ENCODE results near the gene NR3C2.

DNA sequence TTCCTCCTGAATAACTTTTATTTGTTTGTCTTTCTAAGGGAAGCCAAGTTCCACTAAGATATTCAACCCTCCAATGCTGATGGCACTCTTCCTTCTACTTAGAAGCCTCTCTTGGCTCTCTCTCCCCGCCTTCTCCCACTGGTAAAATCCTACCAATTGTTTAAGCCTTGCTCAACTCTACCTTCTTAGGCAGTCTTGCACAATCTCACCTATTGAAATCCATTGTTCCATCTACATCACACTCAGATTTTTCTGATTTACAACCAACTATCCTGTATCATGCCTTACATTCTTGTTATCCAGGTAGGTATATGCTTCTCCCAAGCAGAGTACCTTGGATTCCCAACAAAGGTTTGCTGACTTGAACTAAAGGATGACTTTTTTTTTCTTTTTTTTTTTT is 69.1 kb downstream of the NR3C2 start:
- no peak for TF ChIP-seq POLR2AphosphoS5 (IDR thresholded peaks at IDR 0.05; ENCODE audit: low read depth, low read length)
- TF ChIP-seq, protein P1, sequence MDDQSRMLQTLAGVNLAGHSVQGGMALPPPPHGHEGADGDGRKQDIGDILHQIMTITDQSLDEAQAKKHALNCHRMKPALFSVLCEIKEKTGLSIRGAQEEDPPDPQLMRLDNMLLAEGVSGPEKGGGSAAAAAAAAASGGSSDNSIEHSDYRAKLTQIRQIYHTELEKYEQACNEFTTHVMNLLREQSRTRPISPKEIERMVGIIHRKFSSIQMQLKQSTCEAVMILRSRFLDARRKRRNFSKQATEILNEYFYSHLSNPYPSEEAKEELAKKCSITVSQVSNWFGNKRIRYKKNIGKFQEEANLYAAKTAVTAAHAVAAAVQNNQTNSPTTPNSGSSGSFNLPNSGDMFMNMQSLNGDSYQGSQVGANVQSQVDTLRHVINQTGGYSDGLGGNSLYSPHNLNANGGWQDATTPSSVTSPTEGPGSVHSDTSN (IDR thresholded peaks at IDR 0.05) = no peak
- TF ChIP-seq, protein P2, sequence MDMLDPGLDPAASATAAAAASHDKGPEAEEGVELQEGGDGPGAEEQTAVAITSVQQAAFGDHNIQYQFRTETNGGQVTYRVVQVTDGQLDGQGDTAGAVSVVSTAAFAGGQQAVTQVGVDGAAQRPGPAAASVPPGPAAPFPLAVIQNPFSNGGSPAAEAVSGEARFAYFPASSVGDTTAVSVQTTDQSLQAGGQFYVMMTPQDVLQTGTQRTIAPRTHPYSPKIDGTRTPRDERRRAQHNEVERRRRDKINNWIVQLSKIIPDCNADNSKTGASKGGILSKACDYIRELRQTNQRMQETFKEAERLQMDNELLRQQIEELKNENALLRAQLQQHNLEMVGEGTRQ (IDR thresholded peaks at IDR 0.05; ENCODE audit: borderline replicate concordance, low read depth, low read length) = no peak
- TF ChIP-seq TCF12 (IDR thresholded peaks at IDR 0.05) = no peak
- TF ChIP-seq ELF1 (IDR thresholded peaks at IDR 0.05) = no peak
- TF ChIP-seq RCOR1 (IDR thresholded peaks at IDR 0.05; ENCODE audit: low read length) = no peak
- TF ChIP-seq, protein P3, sequence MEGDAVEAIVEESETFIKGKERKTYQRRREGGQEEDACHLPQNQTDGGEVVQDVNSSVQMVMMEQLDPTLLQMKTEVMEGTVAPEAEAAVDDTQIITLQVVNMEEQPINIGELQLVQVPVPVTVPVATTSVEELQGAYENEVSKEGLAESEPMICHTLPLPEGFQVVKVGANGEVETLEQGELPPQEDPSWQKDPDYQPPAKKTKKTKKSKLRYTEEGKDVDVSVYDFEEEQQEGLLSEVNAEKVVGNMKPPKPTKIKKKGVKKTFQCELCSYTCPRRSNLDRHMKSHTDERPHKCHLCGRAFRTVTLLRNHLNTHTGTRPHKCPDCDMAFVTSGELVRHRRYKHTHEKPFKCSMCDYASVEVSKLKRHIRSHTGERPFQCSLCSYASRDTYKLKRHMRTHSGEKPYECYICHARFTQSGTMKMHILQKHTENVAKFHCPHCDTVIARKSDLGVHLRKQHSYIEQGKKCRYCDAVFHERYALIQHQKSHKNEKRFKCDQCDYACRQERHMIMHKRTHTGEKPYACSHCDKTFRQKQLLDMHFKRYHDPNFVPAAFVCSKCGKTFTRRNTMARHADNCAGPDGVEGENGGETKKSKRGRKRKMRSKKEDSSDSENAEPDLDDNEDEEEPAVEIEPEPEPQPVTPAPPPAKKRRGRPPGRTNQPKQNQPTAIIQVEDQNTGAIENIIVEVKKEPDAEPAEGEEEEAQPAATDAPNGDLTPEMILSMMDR (IDR thresholded peaks at IDR 0.05) = no peak
- TF ChIP-seq, protein P4, sequence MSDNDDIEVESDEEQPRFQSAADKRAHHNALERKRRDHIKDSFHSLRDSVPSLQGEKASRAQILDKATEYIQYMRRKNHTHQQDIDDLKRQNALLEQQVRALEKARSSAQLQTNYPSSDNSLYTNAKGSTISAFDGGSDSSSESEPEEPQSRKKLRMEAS (IDR thresholded peaks at IDR 0.05; ENCODE audit: low read depth) = no peak
- TF ChIP-seq EP300 (IDR thresholded peaks at IDR 0.05; ENCODE audit: borderline replicate concordance in 1 of 2, low read depth in 1 of 2, low read length in 1 of 2) = no peak
- TF ChIP-seq, protein P5, sequence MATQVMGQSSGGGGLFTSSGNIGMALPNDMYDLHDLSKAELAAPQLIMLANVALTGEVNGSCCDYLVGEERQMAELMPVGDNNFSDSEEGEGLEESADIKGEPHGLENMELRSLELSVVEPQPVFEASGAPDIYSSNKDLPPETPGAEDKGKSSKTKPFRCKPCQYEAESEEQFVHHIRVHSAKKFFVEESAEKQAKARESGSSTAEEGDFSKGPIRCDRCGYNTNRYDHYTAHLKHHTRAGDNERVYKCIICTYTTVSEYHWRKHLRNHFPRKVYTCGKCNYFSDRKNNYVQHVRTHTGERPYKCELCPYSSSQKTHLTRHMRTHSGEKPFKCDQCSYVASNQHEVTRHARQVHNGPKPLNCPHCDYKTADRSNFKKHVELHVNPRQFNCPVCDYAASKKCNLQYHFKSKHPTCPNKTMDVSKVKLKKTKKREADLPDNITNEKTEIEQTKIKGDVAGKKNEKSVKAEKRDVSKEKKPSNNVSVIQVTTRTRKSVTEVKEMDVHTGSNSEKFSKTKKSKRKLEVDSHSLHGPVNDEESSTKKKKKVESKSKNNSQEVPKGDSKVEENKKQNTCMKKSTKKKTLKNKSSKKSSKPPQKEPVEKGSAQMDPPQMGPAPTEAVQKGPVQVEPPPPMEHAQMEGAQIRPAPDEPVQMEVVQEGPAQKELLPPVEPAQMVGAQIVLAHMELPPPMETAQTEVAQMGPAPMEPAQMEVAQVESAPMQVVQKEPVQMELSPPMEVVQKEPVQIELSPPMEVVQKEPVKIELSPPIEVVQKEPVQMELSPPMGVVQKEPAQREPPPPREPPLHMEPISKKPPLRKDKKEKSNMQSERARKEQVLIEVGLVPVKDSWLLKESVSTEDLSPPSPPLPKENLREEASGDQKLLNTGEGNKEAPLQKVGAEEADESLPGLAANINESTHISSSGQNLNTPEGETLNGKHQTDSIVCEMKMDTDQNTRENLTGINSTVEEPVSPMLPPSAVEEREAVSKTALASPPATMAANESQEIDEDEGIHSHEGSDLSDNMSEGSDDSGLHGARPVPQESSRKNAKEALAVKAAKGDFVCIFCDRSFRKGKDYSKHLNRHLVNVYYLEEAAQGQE (IDR thresholded peaks at IDR 0.05; ENCODE audit: low read depth, low read length) = no peak
- no peak for TF ChIP-seq TAF1 (IDR thresholded peaks at IDR 0.05; ENCODE audit: borderline replicate concordance, low read depth, low read length)
- TF ChIP-seq CHD2 (IDR thresholded peaks at IDR 0.05; ENCODE audit: low read length, partially characterized antibody) = no peak
- no peak for TF ChIP-seq EZH2phosphoT487 (IDR thresholded peaks at IDR 0.05; ENCODE audit: borderline replicate concordance, low read depth)

Measured in SK-N-SH (cell line).